GM19239 (cell line): ENCODE results near the gene TAS1R1.

ENCODE experiments used
- DNase-seq: peaks from one replicate; pipeline ENCODE4 v3.0.0; 2011; ENCODE audit warnings: low spot score; ENCODE audit not compliant: insufficient read length
- FAIRE-seq: peaks from 2 replicates; lab custom pipeline; 2011; peaks lifted over from hg19 to GRCh38; lab: Jason Lieb, UNC

Gene TAS1R1

DNA sequence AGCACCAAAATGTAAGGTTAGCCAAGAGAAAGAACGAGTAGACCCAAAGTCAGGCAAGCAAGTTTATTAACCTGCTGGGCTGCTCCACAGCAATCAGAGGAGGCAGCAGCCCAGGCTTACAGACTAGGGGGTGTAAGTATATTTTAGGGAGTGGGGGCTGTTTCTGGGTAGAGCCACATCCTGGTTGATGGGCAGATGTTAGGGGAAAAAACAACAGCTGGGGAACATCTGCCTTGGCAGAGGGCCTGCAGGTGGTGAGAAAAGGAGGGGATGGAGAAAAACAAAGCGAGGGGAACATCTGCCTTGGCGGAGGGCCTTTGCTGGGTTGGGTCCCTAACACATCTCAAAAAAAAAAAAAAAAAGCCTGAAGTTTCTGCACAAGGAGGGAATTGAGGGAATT lies 15.0 kb downstream of the TAS1R1 start:
- DNase-seq, result no peak
- no peak for FAIRE-seq

DNA sequence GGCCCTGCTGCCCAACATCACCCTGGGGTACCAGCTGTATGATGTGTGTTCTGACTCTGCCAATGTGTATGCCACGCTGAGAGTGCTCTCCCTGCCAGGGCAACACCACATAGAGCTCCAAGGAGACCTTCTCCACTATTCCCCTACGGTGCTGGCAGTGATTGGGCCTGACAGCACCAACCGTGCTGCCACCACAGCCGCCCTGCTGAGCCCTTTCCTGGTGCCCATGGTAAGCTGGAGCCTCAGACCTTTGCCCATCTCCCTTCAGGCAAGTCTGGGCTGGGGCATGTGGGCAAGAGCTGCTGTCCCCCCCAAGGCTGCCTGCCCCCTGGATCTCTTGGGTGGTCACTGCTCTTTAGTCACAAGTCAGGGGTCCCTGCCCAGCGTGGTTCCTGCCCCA lies 15.9 kb downstream of the TAS1R1 start:
- DNase-seq (no peak), FAIRE-seq (no peak)

GRCh38 chr1:6572653-6573383 lies 17.7 kb downstream of the TAS1R1 start:
- DNase-seq, result no peak
- no peak for FAIRE-seq

DNA sequence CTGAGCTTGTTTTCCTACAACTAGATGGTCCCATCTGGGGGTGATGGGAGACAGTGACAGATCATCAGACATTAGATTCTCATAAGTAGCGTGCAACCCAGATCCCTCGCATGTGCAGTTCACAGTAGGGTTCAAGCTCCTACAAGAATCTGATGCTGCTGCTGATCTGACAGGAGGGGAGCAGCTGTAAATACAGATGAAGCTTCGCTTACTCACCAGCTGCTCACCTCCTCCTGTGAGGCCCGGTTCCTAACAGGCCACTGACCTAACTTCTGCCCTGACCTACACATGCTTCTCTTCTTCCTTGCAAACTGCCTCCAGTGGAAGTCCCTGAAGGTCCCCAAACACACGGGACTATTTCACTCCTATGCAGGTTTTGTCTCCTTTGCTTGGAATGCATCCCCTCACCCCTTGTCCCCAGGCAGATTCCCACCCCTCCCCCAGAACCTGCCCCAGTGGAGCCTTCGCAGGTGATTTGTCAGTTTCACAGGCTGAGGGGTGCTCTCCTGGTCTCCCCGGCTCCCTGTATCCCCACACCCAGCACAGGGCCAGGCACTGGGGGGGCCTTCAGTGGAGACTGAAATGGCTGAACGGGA lies 19.0 kb downstream of the TAS1R1 start:
- FAIRE-seq, result no peak
- DNase-seq, result no peak

- DNase-seq (no peak), FAIRE-seq (no peak)
These were observed 19.7 kb downstream of the TAS1R1 start for GRCh38 chr1:6574818-6575217.

- DNase-seq, result no peak
- FAIRE-seq, result no peak
These were observed 22.9 kb downstream of the TAS1R1 start for GRCh38 chr1:6577831-6578525.

- no peak for DNase-seq
- no peak for FAIRE-seq
These were observed 23.7 kb downstream of the TAS1R1 start for GRCh38 chr1:6578624-6579373.

DNA sequence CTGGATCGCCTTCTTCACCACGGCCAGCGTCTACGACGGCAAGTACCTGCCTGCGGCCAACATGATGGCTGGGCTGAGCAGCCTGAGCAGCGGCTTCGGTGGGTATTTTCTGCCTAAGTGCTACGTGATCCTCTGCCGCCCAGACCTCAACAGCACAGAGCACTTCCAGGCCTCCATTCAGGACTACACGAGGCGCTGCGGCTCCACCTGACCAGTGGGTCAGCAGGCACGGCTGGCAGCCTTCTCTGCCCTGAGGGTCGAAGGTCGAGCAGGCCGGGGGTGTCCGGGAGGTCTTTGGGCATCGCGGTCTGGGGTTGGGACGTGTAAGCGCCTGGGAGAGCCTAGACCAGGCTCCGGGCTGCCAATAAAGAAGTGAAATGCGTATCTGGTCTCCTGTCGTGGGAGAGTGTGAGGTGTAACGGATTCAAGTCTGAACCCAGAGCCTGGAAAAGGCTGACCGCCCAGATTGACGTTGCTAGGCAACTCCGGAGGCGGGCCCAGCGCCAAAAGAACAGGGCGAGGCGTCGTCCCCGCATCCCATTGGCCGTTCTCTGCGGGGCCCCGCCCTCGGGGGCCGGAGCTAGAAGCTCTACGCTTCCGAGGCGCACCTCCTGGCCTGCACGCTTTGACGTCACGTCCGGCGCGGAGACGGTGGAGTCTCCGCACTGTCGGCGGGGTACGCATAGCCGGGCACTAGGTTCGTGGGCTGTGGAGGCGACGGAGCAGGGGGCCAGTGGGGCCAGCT lies 24.4 kb downstream of the TAS1R1 start, which contains the start of gene ZBTB48:
TSS of gene ZBTB48 (plus strand) at position 621 of the 745 bp plus-strand sequence. CDS start 616 bp downstream, outside the sequence.
- FAIRE-seq, result peak; percentile 95
- DNase-seq, result peak; percentile 100

GRCh38 chr1:6580119-6580592 lies 25.0 kb downstream of the TAS1R1 start:
- DNase-seq (no peak), FAIRE-seq (peak; percentile 21)

DNA sequence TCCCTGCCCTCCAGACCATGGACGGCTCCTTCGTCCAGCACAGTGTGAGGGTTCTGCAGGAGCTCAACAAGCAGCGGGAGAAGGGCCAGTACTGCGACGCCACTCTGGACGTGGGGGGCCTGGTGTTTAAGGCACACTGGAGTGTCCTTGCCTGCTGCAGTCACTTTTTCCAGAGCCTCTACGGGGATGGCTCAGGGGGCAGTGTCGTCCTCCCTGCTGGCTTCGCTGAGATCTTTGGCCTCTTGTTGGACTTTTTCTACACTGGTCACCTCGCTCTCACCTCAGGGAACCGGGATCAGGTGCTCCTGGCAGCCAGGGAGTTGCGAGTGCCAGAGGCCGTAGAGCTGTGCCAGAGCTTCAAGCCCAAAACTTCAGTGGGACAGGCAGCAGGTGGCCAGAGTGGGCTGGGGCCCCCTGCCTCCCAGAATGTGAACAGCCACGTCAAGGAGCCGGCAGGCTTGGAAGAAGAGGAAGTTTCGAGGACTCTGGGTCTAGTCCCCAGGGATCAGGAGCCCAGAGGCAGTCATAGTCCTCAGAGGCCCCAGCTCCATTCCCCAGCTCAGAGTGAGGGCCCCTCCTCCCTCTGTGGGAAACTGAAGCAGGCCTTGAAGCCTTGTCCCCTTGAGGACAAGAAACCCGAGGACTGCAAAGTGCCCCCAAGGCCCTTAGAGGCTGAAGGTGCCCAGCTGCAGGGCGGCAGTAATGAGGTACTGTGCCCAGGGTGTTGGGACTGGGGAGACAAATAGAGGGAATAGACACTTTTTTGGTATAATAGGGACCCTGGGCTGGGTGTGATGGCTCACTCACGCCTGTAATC lies 25.7 kb downstream of the TAS1R1 start:
- no peak for FAIRE-seq
- DNase-seq, result no peak

- no peak for DNase-seq
- peak; percentile 68 for FAIRE-seq
These were observed 26.6 kb downstream of the TAS1R1 start for GRCh38 chr1:6581561-6582305.

DNA sequence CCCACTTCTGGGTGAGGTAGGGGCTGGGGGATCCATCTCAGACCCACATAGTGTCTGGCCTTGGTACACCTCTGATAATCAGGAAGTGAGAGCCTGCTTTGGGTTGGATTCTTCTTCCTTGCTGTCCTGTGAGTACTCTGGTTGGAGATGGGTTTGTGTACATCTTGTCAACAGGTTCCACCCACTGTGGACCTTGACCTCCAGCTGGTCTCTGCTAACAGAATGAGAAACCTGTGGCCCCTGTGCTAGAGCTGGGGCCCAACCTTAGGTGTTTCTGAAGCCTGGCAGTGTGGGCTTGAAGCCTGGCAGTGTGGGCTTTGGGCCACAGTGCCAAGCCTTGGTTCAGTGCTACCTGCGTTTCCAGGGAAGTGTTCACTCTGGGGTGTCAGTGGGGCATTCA lies 27.3 kb downstream of the TAS1R1 start:
- DNase-seq (no peak), FAIRE-seq (peak; percentile 80)

GRCh38 chr1:6584126-6585080 lies 29.3 kb downstream of the TAS1R1 start:
- FAIRE-seq (no peak), DNase-seq (no peak)

DNA sequence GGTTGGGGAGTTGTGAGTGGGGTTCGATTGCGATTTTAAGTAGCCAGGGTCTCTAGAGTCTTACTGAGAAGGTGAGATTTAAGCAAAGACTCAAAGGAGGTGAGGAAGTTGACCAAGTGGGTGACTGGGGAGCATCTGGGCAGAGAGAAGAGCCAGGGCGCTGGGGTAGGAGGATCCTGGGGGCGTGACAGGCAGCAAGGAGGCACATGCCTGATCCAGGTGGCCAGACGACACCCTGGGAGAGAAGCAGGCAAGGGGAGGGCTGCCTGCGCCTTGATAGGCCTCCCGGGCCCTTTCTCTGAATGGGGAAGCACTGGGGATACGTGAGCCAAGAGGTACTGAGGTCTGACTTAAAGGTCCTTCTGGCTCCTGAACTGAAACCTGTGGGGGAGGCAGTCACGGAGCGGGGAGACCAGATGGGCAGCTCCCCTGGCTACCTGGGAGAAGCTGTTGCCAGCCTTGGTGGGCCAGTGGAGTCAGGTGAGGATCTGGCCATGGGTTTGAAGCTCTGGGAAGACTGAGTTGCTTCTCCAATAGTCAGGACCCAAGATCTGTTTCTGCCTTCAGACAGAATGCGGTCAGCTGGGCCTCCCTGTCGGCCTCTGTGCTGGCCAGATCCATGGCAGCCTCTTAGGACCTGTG lies 30.1 kb downstream of the TAS1R1 start:
- DNase-seq (no peak), FAIRE-seq (no peak)

DNA sequence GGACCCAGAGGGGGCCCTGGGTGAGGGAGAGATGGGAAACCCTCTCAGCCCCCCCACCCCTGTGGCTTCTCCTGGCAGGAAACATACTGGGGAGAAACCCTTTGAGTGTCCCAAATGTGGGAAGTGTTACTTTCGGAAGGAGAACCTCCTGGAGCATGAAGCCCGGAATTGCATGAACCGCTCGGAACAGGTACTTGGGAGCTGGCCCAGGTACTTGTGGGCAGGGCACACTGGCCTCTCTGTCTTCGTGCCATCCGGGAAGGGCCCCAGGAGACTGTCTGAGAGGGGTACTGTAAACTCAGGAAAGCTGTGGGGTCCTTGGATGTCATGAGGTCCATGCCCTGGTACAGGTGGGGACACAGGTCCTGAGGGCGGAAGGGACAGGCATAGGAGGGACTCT lies 30.7 kb downstream of the TAS1R1 start:
- DNase-seq, result no peak
- no peak for FAIRE-seq

- FAIRE-seq (no peak), DNase-seq (no peak)
These were observed 31.3 kb downstream of the TAS1R1 start for GRCh38 chr1:6586404-6586816.
